UCSD-AML1 (cell line): ENCODE data around the gene RAB26.
"Not testable (repeated sequence)": the region's sequence is repeated elsewhere in the genome, so short reads cannot be mapped to it uniquely, and the experiment has no call there.

Experiments
- DNase-seq: peaks from one replicate; lab custom pipeline; 2025; ENCODE audit not compliant: unreplicated experiment; lab: John Stamatoyannopoulos, UW

The RAB26 gene

GRCh38 chr16:2116428-2116827 is 32.0 kb upstream of the RAB26 start:
- DNase-seq, result not testable (repeated sequence)

- DNase-seq, result not testable (repeated sequence)
Measured at GRCh38 chr16:2117341-2117740, 31.1 kb upstream of the RAB26 start.

GRCh38 chr16:2117960-2118722 is 30.3 kb upstream of the RAB26 start:
- not testable (repeated sequence) for DNase-seq

GRCh38 chr16:2121325-2121724 is 27.1 kb upstream of the RAB26 start:
- DNase-seq, result not testable (repeated sequence)

GRCh38 chr16:2121853-2122252 is 26.6 kb upstream of the RAB26 start:
- DNase-seq, result no peak

- no peak for DNase-seq
Measured at GRCh38 chr16:2122429-2122828, 26.0 kb upstream of the RAB26 start.

- DNase-seq, result not testable (repeated sequence)
Measured at GRCh38 chr16:2122934-2123683, 25.3 kb upstream of the RAB26 start.

GRCh38 chr16:2123706-2124376 is 24.6 kb upstream of the RAB26 start:
- not testable (repeated sequence) for DNase-seq

- not testable (repeated sequence) for DNase-seq
Measured at GRCh38 chr16:2124377-2124693, 24.1 kb upstream of the RAB26 start.

- peak; percentile 59 for DNase-seq
Measured at GRCh38 chr16:2124694-2125444, 23.6 kb upstream of the RAB26 start.

GRCh38 chr16:2125609-2126008 is 22.8 kb upstream of the RAB26 start:
- not testable (repeated sequence) for DNase-seq

GRCh38 chr16:2126161-2126743 is 22.2 kb upstream of the RAB26 start:
- not testable (repeated sequence) for DNase-seq

- not testable (repeated sequence) for DNase-seq
Measured at GRCh38 chr16:2126928-2127556, 21.4 kb upstream of the RAB26 start.

GRCh38 chr16:2127630-2128280 is 20.7 kb upstream of the RAB26 start:
- not testable (repeated sequence) for DNase-seq

GRCh38 chr16:2129251-2129650 is 19.2 kb upstream of the RAB26 start:
- DNase-seq, result not testable (repeated sequence)

- not testable (repeated sequence) for DNase-seq
Measured at GRCh38 chr16:2129890-2130447, 18.5 kb upstream of the RAB26 start.

GRCh38 chr16:2133797-2134196 is 14.6 kb upstream of the RAB26 start:
- not testable (repeated sequence) for DNase-seq

GRCh38 chr16:2135071-2135470 is 13.4 kb upstream of the RAB26 start:
- not testable (repeated sequence) for DNase-seq

- DNase-seq, result peak; percentile 92
Measured at GRCh38 chr16:2135770-2136490, 12.5 kb upstream of the RAB26 start, which contains the start of gene PKD1. TSS of gene PKD1 (minus strand) at chr16:2135898. CDS start at chr16:2135689, 209 bp downstream.
